Heart left ventricle (tissue), 13 donors: ENCODE measurements around the gene ISOC2.

Experiments used
- CTCF ChIP-seq, 12 donors: fragments of 200-600 bp; sonication (generic) in 4 of 12; IDR thresholded peaks; one replicate each; pipeline versions ENCODE4 v1.5.0 to v1.8.0; 2018 to 2022; ENCODE audit warnings: antibody characterized with exemption in 12 of 12, mild to moderate bottlenecking in 5 of 12
- POLR2A ChIP-seq, 2 donors: fragments of 450-650 bp; IDR thresholded peaks; one replicate each; pipeline ENCODE4 v1.6.1; 2017; ENCODE audit warnings: antibody characterized with exemption in 2 of 2, mild to moderate bottlenecking in 2 of 2, moderate library complexity in 2 of 2
- donor health status: ischemic (EF 13 %, LVEDD 7.1; RV severe dilation, severe dysfunction).
- donor health status: DM: no; HTN: yes; CAD: no.
- donor health status: DM: no; HTN: no; CAD: no.
- donor health status: ischemic (EF 25% LVEDD 6.9; RV normal size, moderate dysfunction).
- donor health status: ischemic (EF 25% LVEDD 5.7; RV mildly dilated, moderate dysfunction).
- donor health status: ischemic (EF 35%, LVEDD 5.7; RV mildly dilated, moderate dysfunction).
- donor health status: nonischemic (EF 11% LVEDD 7.7; RV severe dilation, severe dysfunction).
- donor health status: DM: yes; HTN: yes; CAD: no.
- donor health status: PGD.
- donor health status: ischemic (EF 29% LVEDD 5.4; RV normal size, mild dysfunction).
- donor health status: nonischemic (EF 23%, LVEDD 6.1; RV moderate dilation, normal function).

- TF ChIP-seq POLR2A (IDR thresholded peaks at IDR 0.05) (no peak), CTCF (IDR thresholded peaks at IDR 0.05) (no peak)
Observed at GRCh38 chr19:55481794-55482155, 20.3 kb upstream of the ISOC2 start.
